ENCODE measurements around the gene CXCL10. TPM values are rescaled to one million over a fixed set of nuclear protein-coding genes. Genes with fewer than 3 reads are reported as not detected.
"Not testable (repeated sequence)": the region's sequence is repeated elsewhere in the genome, so short reads cannot be mapped to it uniquely, and the experiment has no call there.

Gene CXCL10
- total RNA-seq, 2 experiments from 2014 or later, result not detected

DNA sequence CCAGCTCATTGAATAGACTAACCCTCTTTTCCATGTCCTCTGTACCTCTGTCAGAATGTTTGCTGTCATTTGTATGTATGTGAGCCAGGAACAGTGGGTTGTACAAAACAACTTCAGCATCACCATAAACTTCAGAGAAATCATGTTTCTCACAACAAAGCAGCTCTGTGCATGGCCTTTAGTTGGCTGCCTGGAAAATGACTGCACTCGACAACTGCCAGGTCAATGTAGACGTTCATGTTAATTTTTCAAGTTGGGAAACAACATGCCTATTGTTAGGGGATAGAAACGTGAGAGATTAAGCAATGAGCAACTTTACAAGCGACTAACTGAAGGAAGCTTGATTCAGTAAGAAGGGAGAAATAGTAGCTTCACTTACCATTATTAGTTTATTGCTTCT is 30.4 kb upstream of the CXCL10 start:
- ATAC-seq (ENCODE audit: poor library complexity), result no peak
- intact Hi-C loops (cut with DNase I, micrococcal nuclease), result no loop called here
- H3K9me3 Mint-ChIP-seq, result no peaks in the 10 kb centered on the region

DNA sequence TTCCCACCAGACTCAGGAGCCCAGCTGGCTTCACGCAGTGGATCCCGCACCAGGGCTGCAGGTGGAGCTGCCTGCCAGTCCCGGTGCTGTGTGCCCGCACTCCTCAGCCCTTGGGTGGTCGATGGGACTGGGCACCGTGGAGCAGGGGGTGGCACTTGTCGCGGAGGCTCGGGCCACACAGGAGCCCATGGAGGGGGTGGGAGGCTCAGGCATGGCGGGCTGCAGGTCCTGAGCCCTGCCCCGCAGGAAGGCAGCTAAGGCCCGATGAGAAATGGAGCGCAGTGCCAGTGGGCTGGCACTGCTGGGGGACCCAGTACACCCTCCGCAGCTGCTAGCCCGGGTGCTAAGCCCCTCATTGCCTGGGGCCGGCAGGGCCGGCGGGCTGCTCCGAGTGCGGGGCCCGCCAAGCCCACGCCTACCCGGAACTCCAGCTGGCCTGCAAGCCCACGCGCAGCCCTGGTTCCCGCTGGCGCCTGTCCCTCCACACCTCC is 27.3 kb upstream of the CXCL10 start:
- H3K4me1 Mint-ChIP-seq (ENCODE audit: low read depth); H3K27ac ChIP-seq (ENCODE audit: low read depth in 1 of 2, low read length in 2 of 2); H3K9me3 Mint-ChIP-seq; H3K36me3 Mint-ChIP-seq (ENCODE audit: low read depth); DNase-seq; POLR2A ChIA-PET; H3K27me3 ChIP-seq (ENCODE audit: control insufficient read depth in 1 of 2, insufficient read depth in 2 of 2, low read length in 2 of 2); intact Hi-C loops (cut with DNase I, micrococcal nuclease); H3K4me3 Mint-ChIP-seq; H3K36me3 ChIP-seq (ENCODE audit: insufficient read depth, low read length); H3K27me3 Mint-ChIP-seq; H3K4me1 ChIP-seq (ENCODE audit: insufficient read depth, low read length); ATAC-seq (ENCODE audit: poor library complexity); H3K27ac Mint-ChIP-seq; H3K9me3 ChIP-seq (ENCODE audit: control insufficient read depth in 1 of 2, insufficient read depth in 1 of 2, low read length in 2 of 2); H3K4me3 ChIP-seq (ENCODE audit: low read length): not testable (repeated sequence)
- CTCF ChIA-PET, result interaction anchor here (0.6 kb wide), 1 partner anchor 334 kb away, joined by 3 read pairs; no protein-coding TSS in a partner anchor

More for the DNA sequence above, 30.4 kb upstream of the CXCL10 start:
- H3K36me3 Mint-ChIP-seq (ENCODE audit: low read depth), result no peaks in the 10 kb centered on the region
- DNase-seq, result no peak
- no peak overlapping the region for H3K27ac ChIP-seq (ENCODE audit: low read depth in 1 of 2, low read length in 2 of 2)
- H3K4me3 ChIP-seq (ENCODE audit: low read length), result no peak overlapping the region
- TF ChIP-seq, protein P1, sequence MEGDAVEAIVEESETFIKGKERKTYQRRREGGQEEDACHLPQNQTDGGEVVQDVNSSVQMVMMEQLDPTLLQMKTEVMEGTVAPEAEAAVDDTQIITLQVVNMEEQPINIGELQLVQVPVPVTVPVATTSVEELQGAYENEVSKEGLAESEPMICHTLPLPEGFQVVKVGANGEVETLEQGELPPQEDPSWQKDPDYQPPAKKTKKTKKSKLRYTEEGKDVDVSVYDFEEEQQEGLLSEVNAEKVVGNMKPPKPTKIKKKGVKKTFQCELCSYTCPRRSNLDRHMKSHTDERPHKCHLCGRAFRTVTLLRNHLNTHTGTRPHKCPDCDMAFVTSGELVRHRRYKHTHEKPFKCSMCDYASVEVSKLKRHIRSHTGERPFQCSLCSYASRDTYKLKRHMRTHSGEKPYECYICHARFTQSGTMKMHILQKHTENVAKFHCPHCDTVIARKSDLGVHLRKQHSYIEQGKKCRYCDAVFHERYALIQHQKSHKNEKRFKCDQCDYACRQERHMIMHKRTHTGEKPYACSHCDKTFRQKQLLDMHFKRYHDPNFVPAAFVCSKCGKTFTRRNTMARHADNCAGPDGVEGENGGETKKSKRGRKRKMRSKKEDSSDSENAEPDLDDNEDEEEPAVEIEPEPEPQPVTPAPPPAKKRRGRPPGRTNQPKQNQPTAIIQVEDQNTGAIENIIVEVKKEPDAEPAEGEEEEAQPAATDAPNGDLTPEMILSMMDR (IDR thresholded peaks at IDR 0.05), result no peak
- no peak overlapping the region for H3K4me3 Mint-ChIP-seq
- ChIA-PET CTCF (interaction anchor here (1.3 to 1.6 kb wide), 2 partner anchors 16 to 58 kb away, joined by 3 read pairs; no protein-coding TSS in a partner anchor), POLR2A (no interaction called here)
- H3K4me1 Mint-ChIP-seq (ENCODE audit: low read depth), result no peaks in the 10 kb centered on the region
- H3K9me3 ChIP-seq (ENCODE audit: control insufficient read depth in 1 of 2, insufficient read depth in 1 of 2, low read length in 2 of 2), result no peaks in the 10 kb centered on the region
- H3K27ac Mint-ChIP-seq, result no peak overlapping the region
- no peaks in the 10 kb centered on the region for H3K36me3 ChIP-seq (ENCODE audit: insufficient read depth, low read length)
- no peaks in the 10 kb centered on the region for H3K4me1 ChIP-seq (ENCODE audit: insufficient read depth, low read length)
- peaks cover 9% of the 10 kb centered on the region for H3K27me3 Mint-ChIP-seq
- no peaks in the 10 kb centered on the region for H3K27me3 ChIP-seq (ENCODE audit: control insufficient read depth in 1 of 2, insufficient read depth in 2 of 2, low read length in 2 of 2)

DNA sequence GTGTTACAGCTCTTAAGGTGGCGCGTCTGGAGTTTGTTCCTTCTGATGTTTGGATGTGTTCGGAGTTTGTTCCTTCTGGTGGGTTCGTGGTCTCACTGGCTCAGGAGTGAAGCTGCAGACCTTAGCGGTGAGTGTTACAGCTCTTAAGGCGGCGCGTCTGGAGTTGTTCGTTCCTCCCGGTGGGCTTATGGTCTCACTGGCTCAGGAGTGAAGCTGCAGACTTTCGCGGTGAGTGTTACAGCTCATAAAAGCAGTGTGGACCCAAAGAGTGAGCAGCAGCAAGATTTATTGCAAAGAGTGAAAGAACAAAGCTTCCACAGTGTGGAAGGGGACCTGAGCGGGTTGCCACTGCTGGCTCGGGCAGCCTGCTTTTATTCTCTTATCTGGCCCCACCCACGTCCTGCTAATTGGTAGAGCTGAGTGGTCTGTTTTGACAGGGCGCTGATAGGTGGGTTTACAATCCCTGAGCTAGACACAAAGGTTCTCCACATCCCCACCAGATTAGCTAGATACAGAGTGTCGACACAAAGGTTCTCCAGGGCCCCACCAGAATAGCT is 26.6 kb upstream of the CXCL10 start:
- H3K4me1 ChIP-seq (ENCODE audit: insufficient read depth, low read length); H3K27me3 ChIP-seq (ENCODE audit: control insufficient read depth in 1 of 2, insufficient read depth in 2 of 2, low read length in 2 of 2); intact Hi-C loops (cut with DNase I, micrococcal nuclease); H3K4me1 Mint-ChIP-seq (ENCODE audit: low read depth); H3K36me3 Mint-ChIP-seq (ENCODE audit: low read depth); H3K4me3 Mint-ChIP-seq; H3K36me3 ChIP-seq (ENCODE audit: insufficient read depth, low read length); H3K27ac ChIP-seq (ENCODE audit: low read depth in 1 of 2, low read length in 2 of 2); ATAC-seq (ENCODE audit: poor library complexity); H3K9me3 ChIP-seq (ENCODE audit: control insufficient read depth in 1 of 2, insufficient read depth in 1 of 2, low read length in 2 of 2); DNase-seq; H3K4me3 ChIP-seq (ENCODE audit: low read length); H3K27ac Mint-ChIP-seq; H3K9me3 Mint-ChIP-seq; POLR2A ChIA-PET; H3K27me3 Mint-ChIP-seq: not testable (repeated sequence)
- CTCF ChIA-PET, result interaction anchor here (0.6 kb wide), 1 partner anchor 334 kb away, joined by 3 read pairs; no protein-coding TSS in a partner anchor

DNA sequence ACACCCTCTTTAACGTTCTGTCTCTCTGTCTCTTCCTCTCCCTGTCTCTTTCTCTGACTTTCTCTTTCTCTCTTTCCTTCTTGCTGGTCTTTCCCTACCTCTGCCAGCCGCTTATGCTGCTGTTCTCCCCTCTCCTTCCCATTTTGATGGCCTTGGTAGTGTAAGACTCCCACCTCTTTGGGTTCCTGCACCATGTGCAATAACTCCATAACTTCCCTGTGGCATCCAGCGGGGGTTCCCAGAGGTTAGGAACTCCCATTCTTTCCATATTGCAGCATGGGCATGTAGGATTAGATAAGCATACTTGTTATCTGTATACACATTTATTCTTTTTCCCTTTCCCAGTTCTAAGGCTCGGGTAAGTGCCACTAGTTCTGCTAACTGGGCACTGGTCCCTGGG is 21.4 kb upstream of the CXCL10 start:
- DNase-seq; H3K27me3 Mint-ChIP-seq; H3K9me3 Mint-ChIP-seq; H3K27ac ChIP-seq (ENCODE audit: low read depth in 1 of 2, low read length in 2 of 2); H3K4me1 Mint-ChIP-seq (ENCODE audit: low read depth); CTCF ChIA-PET; H3K4me1 ChIP-seq (ENCODE audit: insufficient read depth, low read length); H3K9me3 ChIP-seq (ENCODE audit: control insufficient read depth in 1 of 2, insufficient read depth in 1 of 2, low read length in 2 of 2); H3K27ac Mint-ChIP-seq; H3K36me3 Mint-ChIP-seq (ENCODE audit: low read depth); POLR2A ChIA-PET; intact Hi-C loops (cut with DNase I, micrococcal nuclease); H3K4me3 ChIP-seq (ENCODE audit: low read length); ATAC-seq (ENCODE audit: poor library complexity); H3K36me3 ChIP-seq (ENCODE audit: insufficient read depth, low read length); H3K27me3 ChIP-seq (ENCODE audit: control insufficient read depth in 1 of 2, insufficient read depth in 2 of 2, low read length in 2 of 2); H3K4me3 Mint-ChIP-seq: not testable (repeated sequence)

DNA sequence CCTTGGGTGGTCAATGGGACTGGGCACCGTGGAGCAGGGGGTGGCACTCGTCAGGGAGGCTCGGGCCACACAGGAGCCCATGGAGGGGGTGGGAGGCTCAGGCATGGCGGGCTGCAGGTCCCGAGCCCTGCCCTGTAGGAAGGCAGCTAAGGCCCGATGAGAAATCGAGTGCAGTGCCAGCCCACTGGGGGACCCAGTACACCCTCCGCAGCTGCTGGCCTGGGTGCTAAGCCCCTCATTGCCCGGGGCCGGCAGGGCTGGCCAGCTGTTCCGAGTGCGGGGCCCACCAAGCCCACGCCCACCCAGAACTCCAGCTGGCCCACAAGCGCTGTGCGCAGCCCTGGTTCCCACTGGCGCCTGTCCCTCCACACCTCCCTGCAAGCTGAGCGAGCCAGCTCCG is 20.0 kb upstream of the CXCL10 start:
- POLR2A ChIA-PET; H3K9me3 ChIP-seq (ENCODE audit: control insufficient read depth in 1 of 2, insufficient read depth in 1 of 2, low read length in 2 of 2); H3K9me3 Mint-ChIP-seq; H3K27me3 Mint-ChIP-seq; H3K36me3 ChIP-seq (ENCODE audit: insufficient read depth, low read length); CTCF ChIA-PET; H3K36me3 Mint-ChIP-seq (ENCODE audit: low read depth); H3K4me3 Mint-ChIP-seq; DNase-seq; H3K27ac ChIP-seq (ENCODE audit: low read depth in 1 of 2, low read length in 2 of 2); H3K27ac Mint-ChIP-seq; H3K4me1 Mint-ChIP-seq (ENCODE audit: low read depth); H3K4me3 ChIP-seq (ENCODE audit: low read length); H3K27me3 ChIP-seq (ENCODE audit: control insufficient read depth in 1 of 2, insufficient read depth in 2 of 2, low read length in 2 of 2); H3K4me1 ChIP-seq (ENCODE audit: insufficient read depth, low read length); ATAC-seq (ENCODE audit: poor library complexity); intact Hi-C loops (cut with DNase I, micrococcal nuclease): not testable (repeated sequence)

DNA sequence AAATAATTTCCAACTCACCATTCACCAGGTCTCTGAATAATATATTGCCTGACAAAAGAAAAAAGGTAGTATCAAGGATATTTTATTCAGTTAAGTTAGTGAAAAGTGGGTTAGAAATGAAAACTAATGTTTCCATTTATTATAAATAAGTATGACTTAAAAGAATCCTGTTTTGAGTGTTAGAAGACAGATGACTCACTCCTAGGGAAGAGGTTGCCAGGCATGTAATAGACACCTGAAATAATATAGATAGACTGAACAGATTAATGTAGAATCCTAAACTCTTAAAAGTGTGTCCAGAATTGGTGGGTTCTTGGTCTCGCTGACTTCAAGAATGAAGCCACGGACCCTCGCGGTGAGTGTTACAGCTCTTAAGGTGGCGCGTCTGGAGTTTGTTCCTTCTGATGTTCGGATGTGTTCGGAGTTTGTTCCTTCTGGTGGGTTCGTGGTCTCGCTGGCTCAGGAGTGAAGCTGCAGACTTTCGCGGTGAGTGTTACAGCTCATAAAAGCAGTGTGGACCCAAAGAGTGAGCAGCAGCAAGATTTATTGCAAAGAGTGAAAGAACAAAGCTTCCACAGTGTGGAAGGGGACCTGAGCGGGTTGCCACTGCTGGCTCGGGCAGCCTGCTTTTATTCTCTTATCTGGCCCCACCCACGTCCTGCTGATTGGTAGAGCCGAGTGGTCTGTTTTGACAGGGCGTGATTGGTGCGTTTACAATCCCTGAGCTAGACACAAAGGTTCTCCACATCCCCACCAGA is 19.1 kb upstream of the CXCL10 start:
- H3K27ac Mint-ChIP-seq; H3K36me3 Mint-ChIP-seq (ENCODE audit: low read depth); H3K9me3 Mint-ChIP-seq; H3K36me3 ChIP-seq (ENCODE audit: insufficient read depth, low read length); POLR2A ChIA-PET; H3K9me3 ChIP-seq (ENCODE audit: control insufficient read depth in 1 of 2, insufficient read depth in 1 of 2, low read length in 2 of 2); ATAC-seq (ENCODE audit: poor library complexity); H3K4me1 ChIP-seq (ENCODE audit: insufficient read depth, low read length); H3K27me3 Mint-ChIP-seq; intact Hi-C loops (cut with DNase I, micrococcal nuclease); H3K4me3 Mint-ChIP-seq; H3K4me1 Mint-ChIP-seq (ENCODE audit: low read depth); H3K27me3 ChIP-seq (ENCODE audit: control insufficient read depth in 1 of 2, insufficient read depth in 2 of 2, low read length in 2 of 2); H3K27ac ChIP-seq (ENCODE audit: low read depth in 1 of 2, low read length in 2 of 2); CTCF ChIA-PET; H3K4me3 ChIP-seq (ENCODE audit: low read length): not testable (repeated sequence)
- DNase-seq, result peak in 1 of 14 experiments; percentile 19
